Gastrocnemius medialis (tissue), 4 donors: ENCODE data around the gene SIK1.
"Not testable (repeated sequence)": the region's sequence is repeated elsewhere in the genome, so short reads cannot be mapped to it uniquely, and the experiment has no call there.

Experiments
- CTCF ChIP-seq, 5 experiments: fragments of 450-650 bp in 3 of 5; fragments of 200-600 bp in 2 of 5; sonication (generic) in 2 of 5; IDR thresholded peaks in 4 of 5; conservative IDR thresholded peaks in 1 of 5; 1 replicate in 4 of 5; 2 replicates in 1 of 5; pipeline ENCODE4 v1.5.1; 2016 to 2019; ENCODE audit warnings: antibody characterized with exemption in 5 of 5, mild to moderate bottlenecking in 3 of 5, moderate library complexity in 3 of 5
- POLR2A ChIP-seq, 2 donors: fragments of 450-650 bp; IDR thresholded peaks; one replicate each; pipeline ENCODE4 v1.6.1; 2017; ENCODE audit warnings: antibody characterized with exemption in 2 of 2, mild to moderate bottlenecking in 2 of 2, moderate library complexity in 2 of 2

- TF ChIP-seq CTCF (IDR thresholded peaks at IDR 0.05 in 4 of 5, conservative IDR thresholded peaks at IDR 0.05 in 1 of 5); POLR2A (IDR thresholded peaks at IDR 0.05): not testable (repeated sequence)
Observed at GRCh38 chr21:43407139-43407538, 19.8 kb downstream of the SIK1 start.
